RPMI7951 (cell line): ENCODE results near the gene RALGAPB. TPM values are rescaled to one million over a fixed set of nuclear protein-coding genes. Genes with fewer than 3 reads are reported as not detected.
"Not testable (repeated sequence)": the region's sequence is repeated elsewhere in the genome, so short reads cannot be mapped to it uniquely, and the experiment has no call there.

Experiments used
- DNase-seq: peaks from one replicate; pipeline ENCODE4 v3.0.0-alpha.2; 2012; ENCODE audit warnings: low read depth
- total RNA-seq: library from RNA; depleted of rRNA; stranded (reverse); fragments of >200 nt; shearing (Covaris generic); gene quantifications from 2 replicates; pipeline ENCODE4 v1.2.3, GENCODE V29; 2014

RALGAPB gene
- total RNA-seq, 1 experiment from 2014 or later, result 33.8 TPM

DNA sequence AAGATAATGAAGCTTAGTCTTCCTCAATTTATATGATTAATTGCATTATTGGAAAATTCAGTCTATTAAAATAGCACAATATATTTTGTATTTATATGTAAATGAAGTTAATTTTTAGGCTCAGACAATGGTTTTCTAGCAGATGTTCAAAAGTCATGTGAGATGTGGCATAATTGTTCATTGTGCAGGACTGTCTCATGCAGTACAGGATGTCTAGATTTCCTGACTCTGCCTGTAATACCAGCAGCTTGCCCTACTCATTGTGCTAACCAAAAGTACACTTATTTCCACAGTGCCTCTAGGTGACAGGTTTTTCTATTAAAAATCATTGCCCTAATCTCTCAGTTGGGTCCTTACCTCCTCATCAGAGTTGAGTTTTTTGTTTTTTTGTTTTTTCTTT lies 12.4 kb downstream of the RALGAPB start:
- DNase-seq, result no peak

GRCh38 chr20:38489181-38489580 lies 16.5 kb downstream of the RALGAPB start:
- no peak for DNase-seq

- DNase-seq, result no peak
These were observed 24.7 kb downstream of the RALGAPB start for GRCh38 chr20:38497246-38497935.

DNA sequence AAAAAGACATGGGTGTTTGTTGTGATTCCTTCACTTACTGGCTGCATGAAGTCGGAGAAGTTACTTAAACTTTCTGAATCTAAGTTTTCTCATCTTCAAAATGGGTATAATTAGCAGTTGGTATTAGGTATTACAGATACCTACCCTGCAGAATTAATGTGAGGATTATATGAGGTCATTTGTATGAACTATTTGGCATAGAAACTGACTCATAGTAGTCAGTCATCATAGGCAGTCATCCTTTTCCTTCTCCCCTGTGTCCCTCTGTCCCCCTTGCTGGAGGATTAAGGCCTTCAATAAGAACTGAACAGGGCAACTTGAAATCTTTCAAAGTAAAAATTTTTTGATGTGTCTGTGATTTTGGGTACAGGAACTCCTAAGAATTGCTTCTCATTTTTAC lies 26.3 kb downstream of the RALGAPB start:
- no peak for DNase-seq

DNA sequence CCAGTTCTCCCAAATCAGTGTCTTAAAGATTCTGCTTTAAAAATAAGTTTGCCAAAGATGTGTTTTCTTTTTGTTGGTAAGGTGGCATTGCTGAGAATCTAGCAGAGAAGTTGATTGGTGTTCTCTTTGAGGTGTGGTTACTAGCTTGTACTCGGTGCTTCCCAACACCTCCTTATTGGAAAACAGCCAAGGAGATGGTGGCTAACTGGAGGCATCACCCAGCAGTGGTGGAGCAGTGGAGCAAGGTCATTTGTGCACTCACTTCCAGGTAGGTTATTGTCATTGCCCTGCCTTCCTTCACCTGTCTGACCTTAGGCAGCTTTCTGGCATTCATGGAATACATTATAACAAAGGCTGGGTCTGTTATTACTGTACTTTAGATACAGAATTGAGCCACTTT lies 26.7 kb downstream of the RALGAPB start:
- DNase-seq, result no peak

GRCh38 chr20:38501858-38502436 lies 29.3 kb downstream of the RALGAPB start:
- DNase-seq, result no peak

GRCh38 chr20:38504368-38505090 lies 31.9 kb downstream of the RALGAPB start:
- DNase-seq, result no peak

DNA sequence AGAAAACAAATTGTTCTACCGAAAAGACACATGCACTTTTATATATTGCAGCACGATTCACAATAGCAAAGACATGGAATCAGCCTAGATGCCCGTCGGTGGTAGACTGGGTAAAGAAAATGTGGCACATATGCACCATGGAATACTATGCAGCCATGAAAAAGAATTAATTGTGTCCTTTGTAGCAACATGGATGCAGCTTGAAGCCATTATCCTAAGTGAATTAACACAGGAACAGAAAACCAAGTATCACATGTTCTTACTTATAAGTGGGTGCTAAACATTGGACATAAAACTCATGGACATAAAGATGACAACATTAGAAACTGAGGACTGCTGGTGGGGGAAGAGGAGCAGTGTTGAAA lies 32.4 kb downstream of the RALGAPB start:
- no peak for DNase-seq

DNA sequence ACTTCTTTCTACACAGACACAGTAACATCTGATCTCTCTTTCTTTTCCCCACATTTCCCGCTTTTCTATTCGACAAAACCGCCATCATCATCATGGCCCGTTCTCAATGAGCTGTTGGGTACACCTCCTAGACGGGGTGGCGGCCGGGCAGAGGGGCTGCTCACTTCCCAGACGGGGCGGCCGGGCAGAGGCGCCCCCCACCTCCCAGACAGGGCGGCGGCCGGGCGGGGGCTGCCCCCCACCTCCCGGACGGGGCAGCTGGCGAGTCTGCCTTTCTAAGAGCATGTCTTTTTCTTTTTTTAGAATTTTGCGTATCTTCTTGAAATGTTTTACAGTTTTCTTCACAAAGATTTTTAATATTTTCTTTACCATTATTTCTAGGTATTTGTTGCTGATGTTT lies 39.1 kb downstream of the RALGAPB start:
- DNase-seq, result not testable (repeated sequence)

- DNase-seq, result no peak
These were observed 41.5 kb downstream of the RALGAPB start for GRCh38 chr20:38514185-38514584.

DNA sequence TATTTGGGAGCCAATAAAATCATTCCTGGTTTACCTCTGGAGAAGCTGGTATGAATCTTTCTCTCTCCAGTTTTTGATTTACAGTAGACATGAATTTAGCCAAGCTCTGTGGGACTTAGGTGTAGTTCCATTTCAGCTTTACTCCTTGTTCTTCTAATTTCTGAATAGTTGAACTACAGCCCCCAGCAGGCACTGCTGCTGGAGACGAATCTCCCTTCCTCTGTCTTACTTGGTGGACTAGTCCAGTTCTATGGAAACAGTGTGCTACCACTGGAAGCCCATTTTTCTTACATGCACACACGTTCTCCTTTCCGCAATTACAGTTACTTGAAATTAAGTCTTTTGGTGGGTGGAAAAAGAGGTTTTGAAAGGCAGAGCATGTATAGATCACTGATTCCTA lies 42.3 kb downstream of the RALGAPB start:
- no peak for DNase-seq

DNA sequence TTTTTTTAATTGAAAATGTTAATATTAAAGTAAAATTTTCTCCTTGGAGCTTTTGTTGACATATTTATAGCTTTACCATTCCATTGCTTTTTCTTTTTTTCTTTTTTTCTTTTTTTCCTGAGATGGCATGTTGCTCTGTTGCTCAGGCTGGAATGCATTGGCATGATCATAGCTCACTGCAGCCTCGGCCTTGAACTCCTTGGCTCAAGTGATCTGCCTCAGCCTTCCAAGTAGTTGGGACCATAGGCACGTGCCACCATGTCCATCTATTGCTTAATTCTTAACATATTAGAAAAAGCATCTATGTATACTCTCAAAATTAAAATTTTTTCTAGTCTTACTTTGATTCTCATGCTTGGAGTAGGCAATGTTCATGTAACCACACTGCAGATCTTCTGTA lies 43.0 kb downstream of the RALGAPB start:
- no peak for DNase-seq

DNA sequence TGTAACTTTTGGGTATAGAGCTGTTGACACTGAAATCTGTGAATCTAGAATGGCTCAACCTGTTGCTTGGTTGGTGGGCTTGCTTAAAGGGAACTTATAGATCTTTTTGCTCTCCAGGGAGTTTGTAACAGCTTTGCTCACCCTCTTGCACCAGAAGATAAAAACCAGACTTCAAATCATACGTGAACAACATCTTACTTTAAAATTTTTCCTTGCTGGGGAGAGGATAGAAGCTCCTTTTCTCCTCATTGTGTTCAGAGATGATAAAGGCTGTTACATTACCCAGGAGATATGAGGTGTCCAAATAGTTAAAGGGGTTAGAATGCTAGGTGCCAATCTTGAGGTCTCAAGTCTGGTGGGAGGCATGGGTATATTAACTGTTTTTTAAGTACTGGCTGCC lies 46.8 kb downstream of the RALGAPB start:
- DNase-seq, result no peak

GRCh38 chr20:38520261-38520660 lies 47.6 kb downstream of the RALGAPB start:
- DNase-seq, result no peak

DNA sequence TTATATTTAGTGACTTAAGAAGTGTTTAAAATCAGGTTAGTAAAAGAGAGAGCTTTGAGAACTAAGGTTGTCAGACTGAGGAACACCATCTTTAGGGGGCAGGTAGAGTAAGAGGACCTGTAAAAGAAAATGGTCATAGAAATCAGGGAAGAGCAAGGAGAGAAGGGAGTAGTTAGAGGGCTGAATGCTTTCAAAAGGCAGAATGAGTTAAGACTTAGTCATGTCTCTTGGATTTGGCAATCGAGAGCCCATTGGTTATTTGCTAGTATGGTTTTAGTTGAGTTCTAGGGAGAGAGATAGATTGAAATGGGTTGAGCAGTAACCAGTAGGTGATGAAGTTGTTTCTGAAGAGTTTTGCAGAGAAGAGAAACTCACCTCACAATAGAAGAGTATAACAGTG lies 51.1 kb downstream of the RALGAPB start:
- DNase-seq, result peak; percentile 50

DNA sequence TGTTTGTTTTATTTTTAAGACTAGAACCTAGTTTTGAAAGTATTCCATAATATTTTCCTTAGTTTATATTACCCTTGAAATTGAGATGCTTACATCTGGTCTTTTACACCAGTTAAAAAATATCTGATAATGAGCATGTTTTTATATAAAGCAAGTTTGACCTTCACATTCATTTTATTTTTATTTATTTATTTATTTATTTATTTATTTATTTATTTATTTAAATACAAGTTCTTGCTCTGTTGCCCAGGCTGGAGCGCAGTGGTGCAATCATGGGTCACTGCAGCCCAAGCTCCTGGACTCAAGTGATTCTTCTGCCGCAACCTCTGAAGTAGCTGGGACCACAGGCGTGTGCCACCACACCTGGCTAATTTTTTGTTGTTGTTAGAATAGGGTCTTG lies 55.5 kb downstream of the RALGAPB start:
- DNase-seq, result no peak

GRCh38 chr20:38531021-38531420 lies 58.4 kb downstream of the RALGAPB start:
- no peak for DNase-seq

DNA sequence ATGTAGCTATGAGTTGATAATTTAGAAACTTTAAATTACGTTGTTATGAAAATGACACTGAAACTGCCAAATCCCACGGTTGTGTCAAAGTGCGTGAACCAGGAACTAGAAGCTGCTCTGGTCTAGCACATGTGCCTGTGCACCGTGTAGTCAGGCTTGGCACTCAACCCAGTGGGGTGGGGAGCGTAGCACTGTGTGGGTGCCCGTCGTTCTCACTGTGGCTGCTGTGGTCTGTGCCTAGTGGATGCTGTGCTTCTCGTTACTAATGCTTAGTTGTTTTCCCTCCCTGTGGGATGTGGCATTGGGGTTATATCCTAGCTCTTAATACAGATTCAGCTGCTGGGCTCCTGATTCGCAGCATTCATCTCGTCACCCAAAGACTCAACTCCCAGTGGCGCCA lies 62.1 kb downstream of the RALGAPB start:
- no peak for DNase-seq

- DNase-seq, result no peak
These were observed 63.7 kb downstream of the RALGAPB start for GRCh38 chr20:38536310-38536709.

DNA sequence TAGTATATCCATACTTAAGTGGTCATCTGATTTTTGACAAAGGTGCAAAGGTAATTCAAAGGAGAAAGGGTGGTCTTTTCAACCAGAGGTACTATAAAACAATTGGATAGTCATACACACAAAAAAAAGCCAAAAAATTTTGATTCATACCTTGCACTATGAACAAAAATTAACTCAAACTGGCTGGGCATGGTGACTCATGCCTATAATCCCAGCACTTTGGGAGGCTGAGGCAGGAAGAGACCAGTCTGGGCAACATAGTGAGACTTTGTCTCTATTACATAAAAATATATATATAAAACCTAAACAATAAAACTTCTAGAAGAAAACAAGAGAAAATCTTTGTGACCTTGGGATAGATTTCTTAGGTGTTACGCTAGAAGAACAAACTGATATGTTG lies 64.5 kb downstream of the RALGAPB start:
- no peak for DNase-seq

DNA sequence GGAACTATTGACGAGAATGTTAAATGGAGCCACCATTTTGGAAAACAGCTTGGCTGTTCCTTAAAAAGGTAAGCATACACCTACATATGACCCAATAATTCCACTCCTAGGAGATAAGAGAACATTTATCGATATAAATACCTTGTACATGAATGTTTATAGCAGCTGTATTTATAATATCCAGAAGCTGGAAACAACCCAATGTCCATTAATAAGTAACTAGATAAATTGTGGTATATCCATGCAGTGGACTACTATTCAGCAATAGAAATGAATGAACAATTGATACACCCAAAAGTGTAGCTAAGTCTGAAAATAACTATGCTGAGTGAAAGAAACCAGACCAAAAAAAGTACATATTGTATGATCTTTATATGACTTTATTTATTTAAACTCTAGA lies 66.1 kb downstream of the RALGAPB start:
- DNase-seq, result no peak

DNA sequence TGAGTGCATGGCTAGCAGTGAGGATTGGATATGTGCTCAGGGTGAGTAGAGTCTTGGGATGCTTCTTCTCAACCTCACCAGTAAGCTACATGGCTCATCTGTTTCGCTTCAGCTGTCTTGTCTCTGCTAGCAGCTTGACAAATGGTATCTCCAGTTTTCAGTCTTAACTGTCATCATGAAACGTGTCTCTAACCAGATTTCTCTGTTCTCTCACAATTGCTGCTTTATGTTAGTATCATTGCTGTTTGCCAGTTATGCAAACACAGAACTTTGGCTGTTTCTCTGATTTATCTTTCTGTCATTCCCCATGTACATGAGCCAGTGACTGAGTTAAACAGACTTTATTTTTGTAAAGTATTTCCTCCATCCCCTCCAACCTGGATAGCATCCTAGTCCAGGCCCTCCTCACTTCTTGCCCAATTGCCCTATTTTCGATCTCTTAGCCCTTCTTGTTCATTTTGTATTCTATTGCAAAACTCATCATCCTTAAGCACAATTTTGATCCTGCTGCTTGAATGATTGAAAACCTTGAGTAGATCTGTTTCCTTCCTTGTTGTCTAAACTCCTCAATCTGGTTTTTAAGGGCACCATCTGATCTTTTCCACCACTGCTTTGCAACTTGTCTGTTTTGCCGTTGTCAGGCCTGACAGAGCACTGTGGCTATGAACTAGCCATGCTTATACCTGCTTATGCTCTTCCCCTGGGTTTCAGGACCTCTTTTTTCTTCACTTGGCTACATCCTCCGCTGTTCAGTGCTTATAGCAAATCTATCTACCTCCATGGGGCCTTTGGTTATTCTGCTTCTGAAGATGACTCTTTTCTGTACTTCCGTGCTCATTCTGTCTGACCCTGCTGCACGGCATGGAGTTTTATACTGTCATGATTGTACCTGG lies 70.6 kb downstream of the RALGAPB start:
- no peak for DNase-seq
